Liver (tissue), 9 donors: ENCODE measurements around the gene METTL5. TPM values are rescaled to one million over a fixed set of nuclear protein-coding genes. Genes with fewer than 3 reads are reported as not detected.
"Not testable (repeated sequence)": the region's sequence is repeated elsewhere in the genome, so short reads cannot be mapped to it uniquely, and the experiment has no call there.

ENCODE experiments used
- DNase-seq: peaks from one replicate; pipeline ENCODE4 v3.0.0-alpha.2; 2017; ENCODE audit warnings: low spot score
- H3K27ac ChIP-seq, 2 donors: one replicate each; pipeline ENCODE4 v1.7.0; 2013; ENCODE audit warnings: inconsistent platforms in 2 of 2, low read length in 2 of 2, control low read depth in 1 of 2, low read depth in 1 of 2, mild to moderate bottlenecking in 1 of 2
- H3K27me3 ChIP-seq, 4 donors: one replicate each; pipeline versions ENCODE4 v1.6.1 to v1.7.0; 2013; ENCODE audit warnings: low read length in 3 of 4, inconsistent platforms in 1 of 4, mild to moderate bottlenecking in 1 of 4, moderate library complexity in 1 of 4; ENCODE audit not compliant: control insufficient read depth in 4 of 4, insufficient read depth in 4 of 4
- H3K36me3 ChIP-seq, 4 donors: one replicate each; pipeline versions ENCODE4 v1.6.1 to v1.7.0; 2013; ENCODE audit warnings: low read length in 3 of 4, mild to moderate bottlenecking in 3 of 4, low read depth in 1 of 4, moderate library complexity in 1 of 4; ENCODE audit not compliant: control insufficient read depth in 4 of 4, insufficient read depth in 3 of 4
- H3K4me1 ChIP-seq, 4 donors: one replicate each; pipeline versions ENCODE4 v1.6.1 to v1.7.0; 2013; ENCODE audit warnings: low read length in 3 of 4, mild to moderate bottlenecking in 3 of 4, moderate library complexity in 1 of 4; ENCODE audit not compliant: control insufficient read depth in 4 of 4, insufficient read depth in 4 of 4
- H3K4me3 ChIP-seq, 3 donors: one replicate each; pipeline versions ENCODE4 v1.6.1 to v1.7.0; 2013; ENCODE audit warnings: low read length in 3 of 3, control low read depth in 1 of 3, low read depth in 1 of 3, mild to moderate bottlenecking in 1 of 3
- H3K9ac ChIP-seq, 2 donors: one replicate each; pipeline ENCODE4 v1.7.0; 2013; ENCODE audit warnings: low read length in 2 of 2, mild to moderate bottlenecking in 2 of 2, moderate library complexity in 2 of 2, control low read depth in 1 of 2, low read depth in 1 of 2
- H3K9me3 ChIP-seq, 4 donors: one replicate each; pipeline versions ENCODE4 v1.6.1 to v1.7.0; 2013; ENCODE audit warnings: low read length in 3 of 4; ENCODE audit not compliant: control insufficient read depth in 4 of 4
- ATF3 ChIP-seq: IDR thresholded peaks from 2 replicates; pipeline ENCODE4 v1.6.1; 2016; ENCODE audit warnings: antibody characterized with exemption
- CTCF ChIP-seq: fragments of 150-350 bp; IDR thresholded peaks from 2 replicates; pipeline ENCODE4 v1.5.1; 2017; ENCODE audit warnings: improper control_type of control experiment, low read depth, low read length; ENCODE audit not compliant: missing input control
- FOXA1 ChIP-seq: IDR thresholded peaks from 2 replicates; pipeline ENCODE4 v1.6.1; 2016; ENCODE audit warnings: antibody characterized with exemption
- HNF4A ChIP-seq, 2 donors: conservative IDR thresholded peaks; 2 replicates each; pipeline ENCODE4 v1.6.1; 2016; ENCODE audit warnings: antibody characterized with exemption in 2 of 2, mild to moderate bottlenecking in 2 of 2
- HNF4G ChIP-seq: IDR thresholded peaks from 2 replicates; pipeline ENCODE4 v1.6.1; 2016; ENCODE audit warnings: antibody characterized with exemption
- JUND ChIP-seq, 2 donors: IDR thresholded peaks; 2 replicates each; pipeline ENCODE4 v1.6.1; 2016; ENCODE audit warnings: antibody characterized with exemption in 2 of 2
- RAD21 ChIP-seq, 2 donors: IDR thresholded peaks; 2 replicates each; pipeline ENCODE4 v1.6.1; 2016; ENCODE audit warnings: antibody characterized with exemption in 2 of 2, mild to moderate bottlenecking in 2 of 2
- REST ChIP-seq: IDR thresholded peaks from 2 replicates; pipeline ENCODE4 v1.6.1; 2016; ENCODE audit warnings: antibody characterized with exemption, mild to moderate bottlenecking
- RXRA ChIP-seq, 2 donors: IDR thresholded peaks; 2 replicates each; pipeline ENCODE4 v1.6.1; 2017 to 2018; ENCODE audit warnings: antibody characterized with exemption in 2 of 2, mild to moderate bottlenecking in 1 of 2
- TAF1 ChIP-seq: conservative IDR thresholded peaks from 2 replicates; pipeline ENCODE4 v1.6.1; 2016; ENCODE audit warnings: antibody characterized with exemption, mild to moderate bottlenecking
- YY1 ChIP-seq: IDR thresholded peaks from 2 replicates; pipeline ENCODE4 v1.6.1; 2016; ENCODE audit warnings: antibody characterized with exemption, mild to moderate bottlenecking
- ZBTB33 ChIP-seq: IDR thresholded peaks from 2 replicates; pipeline ENCODE4 v1.6.1; 2016; ENCODE audit warnings: antibody characterized with exemption
- WGBS: extraction: QIAGEN DNeasy Blood & Tissue Kit; methylation state at CpG from one replicate; pipeline ENCODE4 v1.1.7; 2013; 5-methylcytosine and 5-hydroxymethylcytosine counted together
- polyA plus RNA-seq, 2 donors: library from polyadenylated mRNA; stranded (reverse) in 1 of 2; unstranded in 1 of 2; fragments of 200-250 nt in 1 of 2; fragments of >200 nt in 1 of 2; fragmentation: Nextera tagmentation in 1 of 2; extraction: Ambion mirVana in 1 of 2; gene quantifications; one replicate each; pipeline versions ENCODE4 v1.2.1 to v1.2.3, GENCODE V29; 2013 to 2015
- total RNA-seq, 2 donors: library from RNA; depleted of rRNA; stranded (reverse); fragments of >200 nt; gene quantifications; one replicate each; pipeline ENCODE4 v1.2.3, GENCODE V29; 2014
- donor health status: healthy.
- donor health status: healthy.
- donor health status: healthy.
- donor health status: healthy.
- donor health status: healthy.

METTL5 gene
- total and polyA plus RNA-seq, 4 donors: 15.4 to 35.6 (median 22.8) TPM

GRCh38 chr2:169822036-169822435 is 2.7 kb downstream of the METTL5 start:
- no peak for TF ChIP-seq HNF4A (conservative IDR thresholded peaks at IDR 0.05)
- TF ChIP-seq HNF4G: no peak
- TF ChIP-seq CTCF: no peak
- no peak for TF ChIP-seq ATF3
- TF ChIP-seq TAF1: no peak
- TF ChIP-seq REST: no peak
- TF ChIP-seq RXRA (IDR thresholded peaks at IDR 0.05): no peak
- no peak for TF ChIP-seq FOXA1
- no peak for TF ChIP-seq RAD21 (IDR thresholded peaks at IDR 0.05)
- no peak for TF ChIP-seq ZBTB33
- no peak for TF ChIP-seq JUND (IDR thresholded peaks at IDR 0.05)
- TF ChIP-seq YY1: no peak
- Histone ChIP-seq H3K9me3 (no peaks in the 10 kb centered on the region), H3K27ac (no peak overlapping the region), H3K36me3 (peaks cover 0 to 7% (median 5%) of the 10 kb centered on the region in 4 donors), H3K4me3 (no peak overlapping the region), H3K27me3 (no peaks in the 10 kb centered on the region), H3K4me1 (peaks cover 3 to 24% (median 17%) of the 10 kb centered on the region in 4 donors), H3K9ac (no peak overlapping the region)
- no peak for DNase-seq
- 68% methylated on average over 3 of the region's 3 CpGs for WGBS

GRCh38 chr2:169820101-169820500 is 4.6 kb downstream of the METTL5 start:
- DNase-seq: not testable (repeated sequence)
- 86% methylated on average over 7 of the region's 7 CpGs for WGBS
- peaks cover 0 to 18% (median 13%) of the 10 kb centered on the region in 4 donors for H3K36me3 ChIP-seq

More at GRCh38 chr2:169820101-169820500, 4.6 kb downstream of the METTL5 start:
- H3K4me3 ChIP-seq, H3K9ac ChIP-seq, H3K27ac ChIP-seq, H3K27me3 ChIP-seq, H3K9me3 ChIP-seq: not testable (repeated sequence)
- peaks cover 3 to 23% (median 15%) of the 10 kb centered on the region in 4 donors for H3K4me1 ChIP-seq
